ENCODE measurements around the gene GPR39.

GRCh38 chr2:132654968-132655367 is 238.4 kb downstream of the GPR39 start:
- no peak for TF ChIP-seq CTCF (IDR thresholded peaks at IDR 0.05 in 4 of 5, conservative IDR thresholded peaks at IDR 0.05 in 1 of 5)
- no peak for TF ChIP-seq POLR2A (IDR thresholded peaks at IDR 0.05)

Measured in gastrocnemius medialis (tissue), 4 donors.